Gastrocnemius medialis (tissue), 4 donors: ENCODE results near the gene DNAJC1.

ENCODE experiments used
- POLR2A ChIP-seq, 2 donors: fragments of 450-650 bp; IDR thresholded peaks; one replicate each; pipeline ENCODE4 v1.6.1; 2017; ENCODE audit warnings: antibody characterized with exemption in 2 of 2, mild to moderate bottlenecking in 2 of 2, moderate library complexity in 2 of 2
- TF ChIP-seq, protein P1 (sequence below), 5 experiments: fragments of 450-650 bp in 3 of 5; fragments of 200-600 bp in 2 of 5; sonication (generic) in 2 of 5; IDR thresholded peaks in 4 of 5; conservative IDR thresholded peaks in 1 of 5; 1 replicate in 4 of 5; 2 replicates in 1 of 5; pipeline ENCODE4 v1.5.1; 2016 to 2019; ENCODE audit warnings: antibody characterized with exemption in 5 of 5, mild to moderate bottlenecking in 3 of 5, moderate library complexity in 3 of 5

DNA sequence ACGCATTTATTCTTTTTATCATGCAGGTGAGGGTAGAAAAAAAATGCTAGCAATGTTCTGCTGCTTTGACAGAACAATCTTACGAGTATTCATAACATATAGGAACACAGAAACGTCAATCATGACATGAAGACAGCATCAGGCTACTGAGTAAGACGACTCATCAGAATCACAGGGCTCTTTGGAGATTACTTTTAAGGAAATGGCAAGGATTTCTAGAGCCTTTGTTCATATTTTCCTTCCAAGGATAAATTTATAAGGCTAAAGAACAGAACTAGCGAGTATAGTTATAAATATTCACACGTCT lies 39.8 kb upstream of the DNAJC1 start:
- TF ChIP-seq, protein P1, sequence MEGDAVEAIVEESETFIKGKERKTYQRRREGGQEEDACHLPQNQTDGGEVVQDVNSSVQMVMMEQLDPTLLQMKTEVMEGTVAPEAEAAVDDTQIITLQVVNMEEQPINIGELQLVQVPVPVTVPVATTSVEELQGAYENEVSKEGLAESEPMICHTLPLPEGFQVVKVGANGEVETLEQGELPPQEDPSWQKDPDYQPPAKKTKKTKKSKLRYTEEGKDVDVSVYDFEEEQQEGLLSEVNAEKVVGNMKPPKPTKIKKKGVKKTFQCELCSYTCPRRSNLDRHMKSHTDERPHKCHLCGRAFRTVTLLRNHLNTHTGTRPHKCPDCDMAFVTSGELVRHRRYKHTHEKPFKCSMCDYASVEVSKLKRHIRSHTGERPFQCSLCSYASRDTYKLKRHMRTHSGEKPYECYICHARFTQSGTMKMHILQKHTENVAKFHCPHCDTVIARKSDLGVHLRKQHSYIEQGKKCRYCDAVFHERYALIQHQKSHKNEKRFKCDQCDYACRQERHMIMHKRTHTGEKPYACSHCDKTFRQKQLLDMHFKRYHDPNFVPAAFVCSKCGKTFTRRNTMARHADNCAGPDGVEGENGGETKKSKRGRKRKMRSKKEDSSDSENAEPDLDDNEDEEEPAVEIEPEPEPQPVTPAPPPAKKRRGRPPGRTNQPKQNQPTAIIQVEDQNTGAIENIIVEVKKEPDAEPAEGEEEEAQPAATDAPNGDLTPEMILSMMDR (IDR thresholded peaks at IDR 0.05 in 4 of 5, conservative IDR thresholded peaks at IDR 0.05 in 1 of 5) = no peak
- TF ChIP-seq POLR2A (IDR thresholded peaks at IDR 0.05) = no peak
